Breast epithelium (tissue), 3 donors: ENCODE results near the gene CEACAM20.

ENCODE experiments used
- POLR2A ChIP-seq: fragments of 450-650 bp; IDR thresholded peaks from one replicate; pipeline ENCODE4 v1.6.1; 2016; ENCODE audit warnings: antibody characterized with exemption, mild to moderate bottlenecking, moderate library complexity
- POLR2AphosphoS5 ChIP-seq, 3 donors: sonication (generic); formaldehyde crosslinking; IDR thresholded peaks; one replicate each; pipeline ENCODE4 v1.6.1; 2017; ENCODE audit warnings: antibody characterized with exemption in 3 of 3
- TF ChIP-seq, protein P1 (sequence below), 3 donors: fragments of 450-650 bp; IDR thresholded peaks; one replicate each; pipeline ENCODE4 v1.5.1; 2016 to 2017; ENCODE audit warnings: antibody characterized with exemption in 3 of 3, mild to moderate bottlenecking in 3 of 3, moderate library complexity in 3 of 3

- TF ChIP-seq, protein P1, sequence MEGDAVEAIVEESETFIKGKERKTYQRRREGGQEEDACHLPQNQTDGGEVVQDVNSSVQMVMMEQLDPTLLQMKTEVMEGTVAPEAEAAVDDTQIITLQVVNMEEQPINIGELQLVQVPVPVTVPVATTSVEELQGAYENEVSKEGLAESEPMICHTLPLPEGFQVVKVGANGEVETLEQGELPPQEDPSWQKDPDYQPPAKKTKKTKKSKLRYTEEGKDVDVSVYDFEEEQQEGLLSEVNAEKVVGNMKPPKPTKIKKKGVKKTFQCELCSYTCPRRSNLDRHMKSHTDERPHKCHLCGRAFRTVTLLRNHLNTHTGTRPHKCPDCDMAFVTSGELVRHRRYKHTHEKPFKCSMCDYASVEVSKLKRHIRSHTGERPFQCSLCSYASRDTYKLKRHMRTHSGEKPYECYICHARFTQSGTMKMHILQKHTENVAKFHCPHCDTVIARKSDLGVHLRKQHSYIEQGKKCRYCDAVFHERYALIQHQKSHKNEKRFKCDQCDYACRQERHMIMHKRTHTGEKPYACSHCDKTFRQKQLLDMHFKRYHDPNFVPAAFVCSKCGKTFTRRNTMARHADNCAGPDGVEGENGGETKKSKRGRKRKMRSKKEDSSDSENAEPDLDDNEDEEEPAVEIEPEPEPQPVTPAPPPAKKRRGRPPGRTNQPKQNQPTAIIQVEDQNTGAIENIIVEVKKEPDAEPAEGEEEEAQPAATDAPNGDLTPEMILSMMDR (IDR thresholded peaks at IDR 0.05) = no peak
- no peak for TF ChIP-seq POLR2AphosphoS5 (IDR thresholded peaks at IDR 0.05)
- TF ChIP-seq POLR2A = no peak
These were observed 3.3 kb upstream of the CEACAM20 start for GRCh38 chr19:44532819-44533218.
